Stomach (tissue), 9 donors: Measurements from ENCODE around the gene PTCH2. TPM values are rescaled to one million over a fixed set of nuclear protein-coding genes. Genes with fewer than 3 reads are reported as not detected.
A peak's percentile ranks its signal among the peaks of the same experiment; 100 is the strongest.

Experiments
- DNase-seq, 2 donors: peaks; one replicate each; pipeline versions ENCODE4 v3.0.0 to v3.0.0-alpha.2; 2013 to 2019
- H3K27ac ChIP-seq, 5 donors: fragments of 200-600 bp in 4 of 5; sonication (generic) in 4 of 5; one replicate each; pipeline ENCODE4 v1.5.1; 2013 to 2019; ENCODE audit warnings: mild to moderate bottlenecking in 1 of 5, moderate library complexity in 1 of 5
- H3K27me3 ChIP-seq, 3 donors: fragments of 200-600 bp; sonication (generic); one replicate each; pipeline ENCODE4 v1.5.1; 2017 to 2019; ENCODE audit warnings: mixed run types in 1 of 3
- H3K36me3 ChIP-seq, 4 donors: fragments of 200-600 bp; sonication (generic); 1 replicate in 3 of 4; 2 replicates in 1 of 4; pipeline ENCODE4 v1.5.1; 2016 to 2019
- H3K4me1 ChIP-seq, 4 donors: fragments of 200-600 bp; sonication (generic); one replicate each; pipeline ENCODE4 v1.5.1; 2016 to 2019
- H3K4me3 ChIP-seq, 4 donors: fragments of 200-600 bp; sonication (generic) in 3 of 4; one replicate each; pipeline ENCODE4 v1.5.1; 2016 to 2019; ENCODE audit warnings: mild to moderate bottlenecking in 1 of 4
- H3K9me3 ChIP-seq, 4 donors: fragments of 200-600 bp; sonication (generic); one replicate each; pipeline ENCODE4 v1.5.1; 2016 to 2019
- EP300 ChIP-seq: sonication (generic); formaldehyde crosslinking; IDR thresholded peaks from one replicate; pipeline ENCODE4 v1.6.1; 2017; ENCODE audit warnings: antibody characterized with exemption
- POLR2A ChIP-seq, 4 donors: fragments of 450-650 bp; IDR thresholded peaks; one replicate each; pipeline ENCODE4 v1.6.1; 2016; ENCODE audit warnings: antibody characterized with exemption in 4 of 4, control low read depth in 2 of 4, mild to moderate bottlenecking in 1 of 4, moderate library complexity in 1 of 4
- POLR2AphosphoS5 ChIP-seq, 3 donors: sonication (generic); formaldehyde crosslinking; IDR thresholded peaks; one replicate each; pipeline ENCODE4 v1.6.1; 2016; ENCODE audit warnings: antibody characterized with exemption in 3 of 3
- WGBS, 5 donors: extraction: QIAGEN DNeasy Blood & Tissue Kit in 3 of 5; methylation state at CpG; one replicate each; pipeline versions ENCODE4 v1.1.5 to v1.1.7; 2013 to 2018; 5-methylcytosine and 5-hydroxymethylcytosine counted together
- intact Hi-C: fragments of 100-400 bp; cut with DNase I; formaldehyde crosslinking; loops from one replicate; pipeline ENCODE4 v1.15.1; 2023; ENCODE audit warnings: low total_unique reads
- polyA plus RNA-seq, 3 donors: library from polyadenylated mRNA; stranded (reverse); fragments of 200-250 nt; gene quantifications; one replicate each; pipeline ENCODE4 v1.2.3, GENCODE V29; 2013
- total RNA-seq, 5 donors: library from RNA; depleted of rRNA; stranded (reverse); fragments of >200 nt; gene quantifications; one replicate each; pipeline versions ENCODE4 v1.1.0 to v1.2.3, GENCODE V29; 2014 to 2016
- TF ChIP-seq, protein P1 (sequence below), 7 experiments: fragments of 450-650 bp in 4 of 7; fragments of 200-600 bp in 3 of 7; sonication (generic) in 3 of 7; IDR thresholded peaks; one replicate each; pipeline ENCODE4 v1.5.1; 2016 to 2019; ENCODE audit warnings: antibody characterized with exemption in 7 of 7, control low read depth in 2 of 7, mild to moderate bottlenecking in 1 of 7
- donor health status: healthy with polysubstance abuse.
- donor health status: Bipolar disorder and iron deficiency.
- donor health status: healthy.

PTCH2 gene
- total and polyA plus RNA-seq, 8 donors: under 0.01 to 2.3 (median 0.40) TPM; not detected in 2

DNA sequence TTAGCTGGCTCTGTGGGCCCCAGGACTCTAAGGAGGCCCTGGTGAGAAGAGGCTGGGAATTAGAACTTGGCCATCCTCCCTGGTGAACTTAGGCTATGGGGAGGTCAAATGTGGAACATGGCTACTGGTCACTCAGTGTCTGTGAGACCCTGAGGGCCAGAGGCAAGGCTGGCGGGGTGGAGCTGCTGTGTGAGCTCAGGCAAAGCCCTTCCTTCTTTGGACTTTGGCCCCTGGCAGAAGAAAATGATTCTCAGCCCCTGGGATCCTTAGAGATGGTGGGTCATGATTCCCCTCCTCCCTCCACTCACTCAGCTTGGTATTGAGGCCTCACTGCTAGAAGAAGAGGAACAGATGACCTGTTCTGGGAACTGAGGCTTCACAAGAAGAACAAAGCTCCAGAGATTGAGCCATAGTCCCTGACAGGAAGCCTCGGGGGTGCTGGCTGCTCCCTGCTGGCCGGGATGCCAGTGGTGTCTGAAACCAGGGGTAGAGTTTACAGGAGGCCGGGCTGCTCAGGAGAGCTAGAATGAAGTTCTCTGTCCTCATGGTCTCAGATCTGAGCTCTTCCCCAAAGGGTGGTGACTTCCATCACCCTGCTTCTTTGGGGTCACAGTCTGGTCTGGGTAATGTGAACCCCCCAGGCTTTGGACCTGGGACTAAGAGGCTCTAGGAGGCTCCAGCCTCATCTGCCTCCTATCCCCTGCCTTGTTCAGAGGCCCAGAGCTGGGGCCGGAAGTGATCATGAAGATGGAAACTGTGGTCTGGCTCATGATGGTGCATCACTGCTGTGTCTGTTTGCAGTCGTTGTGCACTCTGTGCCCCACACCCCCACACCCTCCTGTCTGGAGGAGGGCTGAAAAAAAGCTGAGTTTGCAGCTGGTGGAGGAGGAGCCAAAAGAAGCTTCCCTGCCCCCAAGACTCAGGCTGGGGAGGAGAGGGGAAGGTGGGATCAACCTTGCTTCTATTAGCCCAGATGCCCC lies 33.8 kb downstream of the PTCH2 start:
- 21 to 45% (median 37%) methylated on average over 6 of the region's 6 CpGs for WGBS, 5 donors
- DNase-seq: peak; percentile 51 to 87
- TF ChIP-seq EP300 (no peak), POLR2A (IDR thresholded peaks at IDR 0.05) (peak in 1 of 4 donors; percentile 12), POLR2AphosphoS5 (IDR thresholded peaks at IDR 0.05) (peak in 1 of 3 donors; percentile 20)
- TF ChIP-seq, protein P1, sequence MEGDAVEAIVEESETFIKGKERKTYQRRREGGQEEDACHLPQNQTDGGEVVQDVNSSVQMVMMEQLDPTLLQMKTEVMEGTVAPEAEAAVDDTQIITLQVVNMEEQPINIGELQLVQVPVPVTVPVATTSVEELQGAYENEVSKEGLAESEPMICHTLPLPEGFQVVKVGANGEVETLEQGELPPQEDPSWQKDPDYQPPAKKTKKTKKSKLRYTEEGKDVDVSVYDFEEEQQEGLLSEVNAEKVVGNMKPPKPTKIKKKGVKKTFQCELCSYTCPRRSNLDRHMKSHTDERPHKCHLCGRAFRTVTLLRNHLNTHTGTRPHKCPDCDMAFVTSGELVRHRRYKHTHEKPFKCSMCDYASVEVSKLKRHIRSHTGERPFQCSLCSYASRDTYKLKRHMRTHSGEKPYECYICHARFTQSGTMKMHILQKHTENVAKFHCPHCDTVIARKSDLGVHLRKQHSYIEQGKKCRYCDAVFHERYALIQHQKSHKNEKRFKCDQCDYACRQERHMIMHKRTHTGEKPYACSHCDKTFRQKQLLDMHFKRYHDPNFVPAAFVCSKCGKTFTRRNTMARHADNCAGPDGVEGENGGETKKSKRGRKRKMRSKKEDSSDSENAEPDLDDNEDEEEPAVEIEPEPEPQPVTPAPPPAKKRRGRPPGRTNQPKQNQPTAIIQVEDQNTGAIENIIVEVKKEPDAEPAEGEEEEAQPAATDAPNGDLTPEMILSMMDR (IDR thresholded peaks at IDR 0.05): no peak
- intact Hi-C loops: no loop called here
- no peaks in the 10 kb centered on the region for H3K27me3 ChIP-seq
- H3K4me3 ChIP-seq: peak overlapping the region; percentile 14 to 35 (median 19)
- H3K9me3 ChIP-seq: no peaks in the 10 kb centered on the region
- H3K4me1 ChIP-seq: peaks cover 65 to 95% (median 78%) of the 10 kb centered on the region in 4 donors
- peak overlapping the region; percentile 83 to 99 (median 97) for H3K27ac ChIP-seq
- H3K36me3 ChIP-seq: peaks cover 12 to 26% (median 23%) of the 10 kb centered on the region in 4 donors

DNA sequence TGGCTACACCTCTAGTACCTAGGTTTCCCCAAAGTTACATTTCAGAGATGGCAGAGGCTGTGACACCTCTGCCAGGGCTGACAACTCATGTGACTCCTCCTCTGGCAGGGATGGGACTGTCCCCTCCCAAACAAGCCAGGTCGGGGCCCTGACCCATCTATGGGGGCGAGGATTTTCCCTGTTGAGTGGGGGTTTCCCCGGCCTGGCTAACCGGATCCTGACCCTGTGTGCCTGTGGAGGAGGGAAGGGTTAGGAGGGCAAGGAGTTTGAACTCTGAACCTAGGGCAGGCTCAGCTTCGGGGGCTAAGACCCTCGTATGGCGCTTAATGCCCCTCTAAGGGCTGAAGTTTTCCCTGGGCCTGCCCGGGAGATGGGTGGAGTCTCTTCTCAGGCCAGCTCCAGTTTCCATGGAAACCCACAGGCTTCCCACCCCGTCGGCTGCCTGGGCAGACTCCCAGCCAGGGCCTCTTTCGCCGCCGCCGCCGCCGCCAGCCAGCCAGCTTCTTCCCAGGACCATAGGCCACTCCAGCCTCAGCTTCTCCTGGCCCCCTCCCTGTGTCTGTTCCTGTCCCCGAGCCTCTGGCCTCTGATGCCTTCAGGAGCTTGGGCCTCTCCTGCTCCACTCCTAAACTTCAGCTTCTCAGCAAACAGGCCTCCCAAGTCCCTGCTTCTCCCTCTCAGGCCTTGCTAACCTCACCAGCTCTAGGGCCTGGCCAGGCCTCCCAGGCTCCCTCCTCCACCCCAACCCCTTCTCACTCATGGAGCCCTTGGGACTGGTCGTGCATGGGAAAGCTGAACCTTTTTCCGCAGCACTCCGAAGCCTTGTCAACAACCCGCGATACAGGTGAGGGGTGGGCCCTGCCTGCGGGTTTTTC lies 34.8 kb downstream of the PTCH2 start, which contains the start of gene BTBD19:
BTBD19 (plus strand) TSS at position 461 of the 875 bp plus-strand sequence; CDS start at position 759, 298 bp downstream.
- intact Hi-C loops: no loop called here
- TF ChIP-seq, protein P1 (IDR thresholded peaks at IDR 0.05): no peak
- no peak for TF ChIP-seq POLR2AphosphoS5 (IDR thresholded peaks at IDR 0.05)
- TF ChIP-seq EP300: no peak
- no peak for TF ChIP-seq POLR2A (IDR thresholded peaks at IDR 0.05)
- H3K4me1 ChIP-seq: peaks cover 62 to 98% (median 76%) of the 10 kb centered on the region in 4 donors
- peaks cover 20 to 35% (median 33%) of the 10 kb centered on the region in 4 donors for H3K36me3 ChIP-seq
- H3K27me3 ChIP-seq: no peaks in the 10 kb centered on the region
- peak within 1 kb of the TSS; percentile 14 to 35 (median 19) for H3K4me3 ChIP-seq
- peak within 1 kb of the TSS; percentile 83 to 99 (median 97) for H3K27ac ChIP-seq
- no peaks in the 10 kb centered on the region for H3K9me3 ChIP-seq
- peak; percentile 51 to 95 for DNase-seq
- WGBS, 5 donors: 21 to 31% (median 24%) methylated on average over 22 to 23 of the region's 23 CpGs

DNA sequence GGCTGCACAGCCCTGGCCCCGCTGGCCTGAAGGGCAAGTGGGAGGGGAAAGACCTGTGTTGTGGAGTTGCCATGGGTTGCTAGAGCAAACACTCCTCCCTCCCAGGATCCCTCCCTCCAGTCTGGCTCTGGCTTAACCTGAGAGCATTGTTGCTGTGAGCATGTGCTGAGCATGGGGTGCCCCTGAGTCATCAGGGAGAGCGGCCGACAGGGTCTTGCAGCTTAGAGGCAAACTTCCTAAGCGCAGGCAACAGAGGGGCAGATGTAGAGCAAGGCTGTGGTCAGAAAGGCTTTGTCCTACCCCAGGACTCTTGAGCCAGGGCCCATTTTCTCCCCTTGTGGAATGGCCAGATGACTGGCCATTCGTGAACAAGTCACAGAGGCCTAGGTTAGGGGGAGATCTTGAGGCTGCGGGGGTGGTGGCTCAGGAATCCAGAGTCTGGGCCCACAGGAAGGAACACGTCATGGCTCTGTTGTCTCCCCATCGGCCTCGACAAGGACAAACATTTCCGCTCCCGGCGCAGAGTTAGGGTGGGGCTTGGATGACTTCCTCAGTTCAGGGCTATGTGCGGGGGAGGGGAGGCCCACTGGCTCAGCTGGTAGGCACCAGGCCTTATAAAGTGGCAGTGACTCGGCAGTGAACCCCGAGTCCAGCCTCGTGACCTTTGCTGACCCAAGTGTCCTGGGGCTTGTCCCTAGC lies 35.5 kb downstream of the PTCH2 start:
- intact Hi-C loops: no loop called here
- Histone ChIP-seq H3K4me1 (peaks cover 60 to 98% (median 71%) of the 10 kb centered on the region in 4 donors), H3K27me3 (no peaks in the 10 kb centered on the region), H3K4me3 (peak overlapping the region in 2 of 4 donors; percentile 9 to 35), H3K9me3 (no peaks in the 10 kb centered on the region), H3K36me3 (peaks cover 28 to 43% (median 40%) of the 10 kb centered on the region in 4 donors), H3K27ac (peak overlapping the region; percentile 83 to 99 (median 97))
- TF ChIP-seq POLR2AphosphoS5 (IDR thresholded peaks at IDR 0.05) (peak; percentile 77 to 96 (median 94)), EP300 (peak; percentile 19)
- TF ChIP-seq, protein P1 (IDR thresholded peaks at IDR 0.05): no peak
- DNase-seq: peak; percentile 95 to 98
- WGBS, 5 donors: 0 to 3% (median 2%) methylated on average over 12 to 16 of the region's 16 CpGs
